ENCODE results near the gene PDIA4.

DNA sequence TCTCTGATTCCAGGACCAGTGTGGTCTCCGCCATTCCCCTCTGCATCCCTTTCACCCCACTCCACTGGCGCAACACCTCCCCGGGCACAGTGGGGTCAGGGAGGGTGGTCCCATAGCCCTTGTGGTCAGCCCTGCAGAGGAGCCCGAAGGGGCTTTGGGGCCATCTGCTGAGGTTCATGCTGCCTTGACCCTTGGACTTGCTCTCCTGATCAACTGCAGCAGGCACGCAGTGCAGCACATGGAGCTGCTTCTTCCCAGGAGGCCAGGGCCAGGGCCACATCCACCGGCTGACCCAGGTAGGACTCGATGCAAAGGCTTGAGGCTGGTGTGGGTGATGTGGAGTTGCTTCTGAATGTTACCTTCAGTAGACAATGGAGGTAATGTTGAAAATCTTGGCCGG lies 35.1 kb downstream of the PDIA4 start:
- TF ChIP-seq GATA2 (IDR thresholded peaks at IDR 0.05; ENCODE audit: low read depth, low read length) (no peak), GATA3 (IDR thresholded peaks at IDR 0.05; ENCODE audit: low read depth, low read length) (no peak)

All from SH-SY5Y (cell line).